ENCODE data around the gene CPA1.

Gene CPA1

GRCh38 chr7:130397051-130397757 lies 16.9 kb downstream of the CPA1 start:
- DNase-seq: no peak

GRCh38 chr7:130397758-130398073 lies 17.4 kb downstream of the CPA1 start:
- DNase-seq: no peak

DNA sequence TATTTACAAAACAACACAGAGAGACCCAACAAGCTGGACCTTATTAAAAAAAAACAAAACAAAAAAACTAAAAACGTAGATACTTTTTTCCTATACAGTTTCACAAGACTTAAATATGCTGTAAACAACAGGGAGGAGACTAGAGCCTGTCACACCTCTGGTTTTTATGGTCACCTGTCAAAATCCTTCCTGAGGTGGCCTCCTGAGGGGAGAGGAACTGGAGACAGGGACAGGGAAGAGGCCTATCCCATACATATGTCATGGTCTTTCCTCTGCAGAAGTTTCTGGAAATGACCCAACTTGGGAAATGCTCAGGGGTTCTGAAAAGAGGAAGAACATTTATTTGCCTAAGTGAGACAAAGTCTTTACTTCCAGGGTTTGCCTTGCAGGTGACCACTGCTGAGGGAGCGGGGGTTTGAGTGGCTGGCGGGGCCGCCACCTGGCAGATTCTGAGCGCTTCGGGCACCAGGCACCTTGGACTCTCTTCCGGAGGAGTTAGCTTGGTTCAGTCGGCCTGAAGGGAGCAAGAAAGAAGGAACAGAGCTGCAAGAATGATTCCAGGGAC lies 18.3 kb downstream of the CPA1 start:
- no peak for DNase-seq

GRCh38 chr7:130400120-130400572 lies 19.9 kb downstream of the CPA1 start:
- no peak for DNase-seq

GRCh38 chr7:130401101-130401500 lies 20.8 kb downstream of the CPA1 start:
- no peak for DNase-seq

DNA sequence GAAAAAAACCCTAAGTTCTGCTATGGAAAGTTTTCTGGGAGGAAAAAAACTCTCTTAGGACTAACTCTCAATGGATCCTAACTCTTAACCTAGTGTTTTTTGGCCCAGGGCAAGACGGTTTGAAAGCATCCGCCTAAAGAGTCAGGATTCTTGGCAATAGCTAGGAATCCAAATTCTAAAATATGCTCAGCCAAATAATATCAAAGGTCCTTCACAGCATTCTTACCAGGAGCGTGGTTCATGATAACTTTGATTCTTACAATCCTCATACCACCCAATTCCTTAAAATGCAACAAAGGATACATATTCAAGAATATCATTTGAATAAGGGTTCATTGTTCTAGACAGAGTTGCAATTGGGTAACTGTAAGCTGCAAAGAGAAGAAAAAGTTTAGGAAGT lies 21.3 kb downstream of the CPA1 start:
- no peak for DNase-seq

GRCh38 chr7:130405003-130405402 lies 24.7 kb downstream of the CPA1 start:
- DNase-seq: no peak

GRCh38 chr7:130409067-130409711 lies 28.9 kb downstream of the CPA1 start:
- no peak for DNase-seq

DNA sequence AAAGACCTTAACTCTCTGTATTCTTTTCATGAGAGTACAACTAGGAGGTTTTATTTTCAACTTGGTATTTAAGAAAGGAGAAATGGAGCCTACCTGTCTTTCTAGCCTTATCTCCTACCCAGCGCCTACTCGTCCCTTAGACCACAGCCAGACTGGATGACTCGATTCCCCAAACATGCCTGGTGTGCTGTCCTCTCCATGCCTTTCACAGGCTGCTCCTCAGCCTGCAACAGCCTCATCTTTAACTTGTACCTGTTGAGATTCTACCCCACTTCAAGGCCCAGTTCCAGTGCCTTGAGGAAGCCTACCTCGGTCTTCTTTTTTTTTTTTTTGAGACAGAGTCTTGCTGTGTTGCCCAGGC lies 29.4 kb downstream of the CPA1 start:
- DNase-seq: no peak

DNA sequence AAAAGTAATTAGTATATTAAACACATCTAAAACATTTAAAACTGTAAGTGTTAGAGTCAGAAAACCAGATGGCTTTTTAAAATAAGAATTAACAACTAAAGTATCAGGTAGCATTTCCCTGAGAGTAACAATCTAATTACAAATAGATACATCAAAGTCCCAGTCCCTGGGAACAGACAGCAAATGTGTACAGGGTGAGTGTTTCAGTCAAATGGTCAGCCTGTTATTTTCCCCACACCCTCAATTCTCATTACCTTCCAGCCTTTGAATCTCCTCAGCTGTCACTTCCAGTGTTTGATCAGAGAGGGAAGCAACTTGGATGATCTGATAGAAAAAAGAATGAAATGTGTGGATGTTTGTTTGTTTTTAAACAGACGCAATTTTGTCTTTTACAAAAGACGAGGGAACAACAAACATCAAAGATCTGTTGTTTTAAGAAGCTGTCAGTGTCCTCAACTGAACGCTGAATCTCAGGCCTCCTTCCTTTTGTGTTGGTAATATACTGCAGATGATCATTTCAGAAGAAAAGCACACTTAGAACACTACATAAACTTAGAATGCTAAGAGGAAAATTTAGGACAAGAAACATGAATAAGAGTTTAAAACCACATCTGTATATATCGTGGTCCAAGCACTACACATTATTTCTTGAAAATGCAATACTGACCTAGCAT lies 30.7 kb downstream of the CPA1 start:
- no peak for DNase-seq

GRCh38 chr7:130413201-130413600 lies 32.9 kb downstream of the CPA1 start:
- DNase-seq: no peak

- no peak for DNase-seq
Observed at GRCh38 chr7:130415006-130415405, 34.7 kb downstream of the CPA1 start.

DNA sequence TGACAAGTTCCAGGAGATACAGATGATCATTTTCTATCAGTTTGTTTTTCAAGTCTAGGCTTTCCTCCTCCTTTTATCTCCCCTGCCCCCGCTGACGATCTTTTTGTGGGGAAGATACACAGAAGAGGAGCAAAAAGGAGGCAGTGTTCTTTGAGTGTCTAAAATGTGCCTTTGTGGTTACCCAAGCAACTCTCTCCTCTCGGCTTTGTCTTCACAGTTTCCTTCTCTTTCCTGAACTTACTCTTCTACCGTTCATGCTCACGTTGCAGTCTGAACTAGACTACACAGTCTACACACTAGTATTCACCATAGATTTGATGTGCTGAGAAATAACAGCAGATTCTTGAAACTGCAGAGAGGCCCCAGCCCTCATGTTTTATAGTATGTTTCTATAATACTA lies 36.9 kb downstream of the CPA1 start:
- no peak for DNase-seq

- DNase-seq: no peak
Observed at GRCh38 chr7:130418306-130418705, 38.0 kb downstream of the CPA1 start.

DNA sequence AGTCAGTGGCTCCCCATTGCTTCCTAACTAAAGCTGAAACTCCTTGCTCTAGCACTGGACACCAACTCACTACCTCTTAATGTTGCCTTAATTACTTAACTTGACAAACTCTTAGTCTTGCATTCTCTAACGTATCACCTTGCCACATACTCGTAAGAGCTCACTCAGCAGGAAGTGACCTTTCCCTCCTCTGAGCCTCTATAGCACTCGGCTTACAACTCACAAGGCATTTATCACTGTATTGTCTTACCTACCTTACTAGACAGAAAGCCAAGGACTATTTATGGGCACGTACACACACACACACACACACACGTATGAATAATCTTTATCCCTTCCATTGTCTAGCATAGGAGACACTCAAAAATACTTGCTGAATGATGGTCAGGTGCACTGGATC lies 39.4 kb downstream of the CPA1 start:
- DNase-seq: no peak

- no peak for DNase-seq
Observed at GRCh38 chr7:130420943-130421578, 40.8 kb downstream of the CPA1 start.

GRCh38 chr7:130421684-130422083 lies 41.4 kb downstream of the CPA1 start:
- DNase-seq: no peak

GRCh38 chr7:130423501-130424037 lies 43.3 kb downstream of the CPA1 start:
- no peak for DNase-seq

DNA sequence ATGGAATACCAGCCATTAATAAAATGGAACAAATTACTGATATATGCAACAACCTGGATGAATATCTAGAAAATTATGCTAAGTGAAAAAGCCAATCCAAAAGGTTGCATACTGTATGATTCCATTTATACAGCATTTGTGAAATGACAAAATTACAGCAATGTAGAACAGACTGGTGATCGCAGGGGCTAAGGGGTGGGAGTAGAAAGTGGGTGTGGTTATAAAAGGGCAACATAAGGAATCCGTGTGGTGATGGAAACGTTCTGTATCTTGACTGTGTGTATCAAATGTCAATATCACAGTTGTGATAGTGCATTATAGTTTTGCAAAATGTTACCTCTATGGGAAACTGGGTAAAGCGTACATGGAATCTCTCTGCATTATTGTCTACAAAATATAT lies 45.5 kb downstream of the CPA1 start:
- no peak for DNase-seq

- DNase-seq: no peak
Observed at GRCh38 chr7:130426564-130426963, 46.3 kb downstream of the CPA1 start.

- DNase-seq: no peak
Observed at GRCh38 chr7:130429019-130429418, 48.7 kb downstream of the CPA1 start.

DNA sequence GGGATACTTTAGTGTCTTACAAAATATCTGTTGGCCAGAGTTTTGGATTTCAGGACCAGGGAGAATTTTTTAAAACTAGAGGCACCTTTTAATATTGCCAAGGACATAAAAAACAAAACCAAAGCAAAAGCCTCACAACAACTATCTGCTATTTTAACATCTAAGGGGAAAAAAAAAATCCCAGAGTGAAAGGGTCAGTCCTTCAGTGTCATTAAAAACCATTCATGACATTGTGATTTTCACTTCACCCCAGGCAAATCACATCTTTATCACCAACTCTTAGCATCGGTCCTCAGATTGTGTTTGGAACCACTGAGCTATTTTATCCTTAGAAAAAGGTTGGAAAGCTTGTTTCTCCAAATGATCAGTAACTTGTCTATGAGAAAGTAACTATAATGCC lies 49.8 kb downstream of the CPA1 start:
- DNase-seq: no peak
